Measurements from ENCODE around the gene SOAT1.

DNA sequence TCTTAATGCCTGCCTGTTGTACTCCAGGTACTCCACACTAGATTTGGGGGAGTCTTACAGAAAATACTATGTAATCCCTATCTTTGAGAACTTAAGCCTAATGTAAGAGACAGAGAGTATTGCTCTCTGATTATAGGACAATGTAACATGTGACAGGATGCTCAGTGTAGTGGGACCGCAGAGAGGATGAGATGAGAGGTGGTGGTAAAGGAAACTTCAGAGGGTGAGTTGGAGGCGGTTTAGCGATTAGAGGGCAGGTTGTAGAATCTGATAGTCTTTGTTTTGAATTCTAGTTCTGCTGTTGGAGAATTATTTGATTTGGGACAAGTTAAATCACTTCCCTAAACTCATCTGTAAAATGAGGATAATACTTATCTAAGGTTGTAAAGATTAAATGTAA, 5.4 kb downstream of the SOAT1 start:
- no peak for TF ChIP-seq ZNF138 (tag by site-specific recombination; IDR thresholded peaks at IDR 0.05; ENCODE audit: borderline replicate concordance)
- TF ChIP-seq ZNF114 (tag by site-specific recombination; IDR thresholded peaks at IDR 0.05), result no peak
- TF ChIP-seq, protein P1, sequence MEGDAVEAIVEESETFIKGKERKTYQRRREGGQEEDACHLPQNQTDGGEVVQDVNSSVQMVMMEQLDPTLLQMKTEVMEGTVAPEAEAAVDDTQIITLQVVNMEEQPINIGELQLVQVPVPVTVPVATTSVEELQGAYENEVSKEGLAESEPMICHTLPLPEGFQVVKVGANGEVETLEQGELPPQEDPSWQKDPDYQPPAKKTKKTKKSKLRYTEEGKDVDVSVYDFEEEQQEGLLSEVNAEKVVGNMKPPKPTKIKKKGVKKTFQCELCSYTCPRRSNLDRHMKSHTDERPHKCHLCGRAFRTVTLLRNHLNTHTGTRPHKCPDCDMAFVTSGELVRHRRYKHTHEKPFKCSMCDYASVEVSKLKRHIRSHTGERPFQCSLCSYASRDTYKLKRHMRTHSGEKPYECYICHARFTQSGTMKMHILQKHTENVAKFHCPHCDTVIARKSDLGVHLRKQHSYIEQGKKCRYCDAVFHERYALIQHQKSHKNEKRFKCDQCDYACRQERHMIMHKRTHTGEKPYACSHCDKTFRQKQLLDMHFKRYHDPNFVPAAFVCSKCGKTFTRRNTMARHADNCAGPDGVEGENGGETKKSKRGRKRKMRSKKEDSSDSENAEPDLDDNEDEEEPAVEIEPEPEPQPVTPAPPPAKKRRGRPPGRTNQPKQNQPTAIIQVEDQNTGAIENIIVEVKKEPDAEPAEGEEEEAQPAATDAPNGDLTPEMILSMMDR (tag by site-specific recombination; IDR thresholded peaks at IDR 0.05), result no peak
- TF ChIP-seq, protein P2, sequence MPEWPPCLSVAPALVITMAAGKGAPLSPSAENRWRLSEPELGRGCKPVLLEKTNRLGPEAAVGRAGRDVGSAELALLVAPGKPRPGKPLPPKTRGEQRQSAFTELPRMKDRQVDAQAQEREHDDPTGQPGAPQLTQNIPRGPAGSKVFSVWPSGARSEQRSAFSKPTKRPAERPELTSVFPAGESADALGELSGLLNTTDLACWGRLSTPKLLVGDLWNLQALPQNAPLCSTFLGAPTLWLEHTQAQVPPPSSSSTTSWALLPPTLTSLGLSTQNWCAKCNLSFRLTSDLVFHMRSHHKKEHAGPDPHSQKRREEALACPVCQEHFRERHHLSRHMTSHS (tag by site-specific recombination; IDR thresholded peaks at IDR 0.05), result no peak
- TF ChIP-seq ZNF529 (tag by site-specific recombination; IDR thresholded peaks at IDR 0.05; ENCODE audit: insufficient replicate concordance), result no peak
- no peak for TF ChIP-seq ZNF214 (tag by site-specific recombination; IDR thresholded peaks at IDR 0.05; ENCODE audit: borderline replicate concordance)
- TF ChIP-seq, protein P3, sequence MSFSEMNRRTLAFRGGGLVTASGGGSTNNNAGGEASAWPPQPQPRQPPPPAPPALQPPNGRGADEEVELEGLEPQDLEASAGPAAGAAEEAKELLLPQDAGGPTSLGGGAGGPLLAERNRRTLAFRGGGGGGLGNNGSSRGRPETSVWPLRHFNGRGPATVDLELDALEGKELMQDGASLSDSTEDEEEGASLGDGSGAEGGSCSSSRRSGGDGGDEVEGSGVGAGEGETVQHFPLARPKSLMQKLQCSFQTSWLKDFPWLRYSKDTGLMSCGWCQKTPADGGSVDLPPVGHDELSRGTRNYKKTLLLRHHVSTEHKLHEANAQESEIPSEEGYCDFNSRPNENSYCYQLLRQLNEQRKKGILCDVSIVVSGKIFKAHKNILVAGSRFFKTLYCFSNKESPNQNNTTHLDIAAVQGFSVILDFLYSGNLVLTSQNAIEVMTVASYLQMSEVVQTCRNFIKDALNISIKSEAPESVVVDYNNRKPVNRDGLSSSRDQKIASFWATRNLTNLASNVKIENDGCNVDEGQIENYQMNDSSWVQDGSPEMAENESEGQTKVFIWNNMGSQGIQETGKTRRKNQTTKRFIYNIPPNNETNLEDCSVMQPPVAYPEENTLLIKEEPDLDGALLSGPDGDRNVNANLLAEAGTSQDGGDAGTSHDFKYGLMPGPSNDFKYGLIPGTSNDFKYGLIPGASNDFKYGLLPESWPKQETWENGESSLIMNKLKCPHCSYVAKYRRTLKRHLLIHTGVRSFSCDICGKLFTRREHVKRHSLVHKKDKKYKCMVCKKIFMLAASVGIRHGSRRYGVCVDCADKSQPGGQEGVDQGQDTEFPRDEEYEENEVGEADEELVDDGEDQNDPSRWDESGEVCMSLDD (tag by site-specific recombination; IDR thresholded peaks at IDR 0.05), result no peak
- TF ChIP-seq, protein P4, sequence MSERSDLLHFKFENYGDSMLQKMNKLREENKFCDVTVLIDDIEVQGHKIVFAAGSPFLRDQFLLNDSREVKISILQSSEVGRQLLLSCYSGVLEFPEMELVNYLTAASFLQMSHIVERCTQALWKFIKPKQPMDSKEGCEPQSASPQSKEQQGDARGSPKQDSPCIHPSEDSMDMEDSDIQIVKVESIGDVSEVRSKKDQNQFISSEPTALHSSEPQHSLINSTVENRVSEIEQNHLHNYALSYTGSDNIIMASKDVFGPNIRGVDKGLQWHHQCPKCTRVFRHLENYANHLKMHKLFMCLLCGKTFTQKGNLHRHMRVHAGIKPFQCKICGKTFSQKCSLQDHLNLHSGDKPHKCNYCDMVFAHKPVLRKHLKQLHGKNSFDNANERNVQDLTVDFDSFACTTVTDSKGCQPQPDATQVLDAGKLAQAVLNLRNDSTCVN (tag by site-specific recombination; optimal IDR thresholded peaks at IDR 0.05), result no peak
- no peak for TF ChIP-seq ZNF274 (IDR thresholded peaks at IDR 0.05; ENCODE audit: low read length)
- TF ChIP-seq ZNF274 (tag by site-specific recombination; IDR thresholded peaks at IDR 0.05; ENCODE audit: borderline replicate concordance), result no peak

Measured in HEK293 (cell line).